GM18499 (cell line): ENCODE data around the gene PTDSS2.
A peak's percentile ranks its signal among the peaks of the same experiment; 100 is the strongest.
"Not testable (repeated sequence)": the region's sequence is repeated elsewhere in the genome, so short reads cannot be mapped to it uniquely, and the experiment has no call there.

ENCODE experiments used
- ATAC-seq: cut with Tn5 transposase; IDR thresholded peaks from one replicate; pipeline ENCODE4 v1.9.1; 2021; ENCODE audit warnings: moderate number of reproducible peaks; ENCODE audit not compliant: insufficient read depth, unreplicated experiment

The PTDSS2 gene

DNA sequence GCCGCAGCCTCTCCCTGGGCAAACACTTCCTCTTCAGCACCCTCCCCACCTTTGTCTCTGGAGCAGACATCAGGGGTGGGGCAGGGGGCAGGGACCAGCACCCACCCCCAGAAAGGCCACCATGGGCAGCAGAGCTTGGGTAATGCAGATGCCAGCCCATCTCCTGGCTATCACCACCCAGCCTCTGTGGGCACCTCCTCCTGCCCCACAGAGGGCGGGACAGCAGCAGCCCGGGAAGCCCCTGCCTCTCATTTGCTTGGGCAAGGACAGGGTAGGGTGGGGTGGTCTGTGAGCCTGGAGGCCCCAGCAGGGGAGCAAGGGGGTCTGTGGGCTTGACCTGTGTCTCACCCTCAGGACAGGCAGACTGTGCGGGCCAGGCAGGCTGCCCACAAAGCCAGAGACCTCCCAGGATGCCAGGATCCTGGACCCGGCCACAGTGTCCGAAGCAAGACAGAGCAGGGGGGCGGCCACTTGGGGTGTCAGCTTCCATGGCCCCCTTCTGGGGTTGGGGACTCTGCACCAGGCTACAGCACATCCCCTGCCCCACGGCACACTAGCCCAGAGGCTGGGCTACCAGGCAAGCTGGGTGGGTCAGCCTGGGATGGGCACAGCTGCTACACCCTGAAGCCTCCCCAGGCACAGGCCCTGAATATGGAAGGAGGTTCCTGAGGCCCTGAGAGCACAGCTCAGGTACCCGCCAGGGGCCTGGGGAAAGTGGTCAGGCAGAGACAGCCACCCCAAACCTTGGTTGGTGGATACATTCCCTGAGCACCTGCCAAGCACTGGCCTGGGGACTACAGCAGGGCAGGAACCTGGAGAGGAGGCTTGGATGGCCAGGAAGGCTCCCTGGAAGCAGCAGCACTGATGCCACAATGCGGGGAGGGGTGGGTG is 52.5 kb downstream of the PTDSS2 start:
- no peak for ATAC-seq

DNA sequence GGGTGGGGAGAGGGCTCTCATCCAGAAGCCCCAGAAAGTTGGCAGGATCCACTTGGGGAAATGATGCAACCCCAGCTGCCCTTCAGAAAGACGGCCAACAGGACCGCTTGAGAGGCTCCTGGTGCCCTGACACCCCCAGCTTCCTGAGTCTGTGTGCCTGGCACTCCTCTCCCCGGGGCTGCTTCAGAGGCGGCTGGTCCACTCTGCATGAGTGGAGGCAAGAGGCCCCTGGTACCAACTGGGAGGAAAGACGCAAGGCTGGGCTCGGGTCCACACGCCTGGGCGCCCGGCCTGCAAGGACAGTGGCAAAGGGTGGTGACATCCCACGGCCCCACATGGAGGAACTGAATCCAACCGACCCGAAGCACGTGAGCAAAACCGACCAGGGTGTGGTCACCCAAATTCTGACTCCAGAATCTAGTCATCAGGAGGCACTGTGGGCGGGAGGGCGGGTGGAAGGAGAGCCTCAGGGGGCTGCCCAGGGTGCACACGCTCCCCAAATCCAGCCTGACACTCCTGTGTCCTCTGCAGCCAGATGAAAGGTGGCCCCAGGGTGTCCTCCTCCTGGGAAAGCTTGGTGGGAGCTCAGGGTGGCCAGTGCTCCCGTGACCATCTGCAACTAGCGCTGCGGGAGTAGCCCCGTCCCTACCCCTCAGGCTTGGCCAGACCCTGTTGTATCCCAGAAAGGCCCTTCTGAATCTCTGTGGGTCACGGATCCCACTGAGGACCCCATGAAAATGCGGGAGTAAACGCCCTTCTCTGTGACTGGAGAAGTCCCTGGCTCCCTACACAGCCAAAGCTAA is 53.3 kb downstream of the PTDSS2 start:
- no peak for ATAC-seq

DNA sequence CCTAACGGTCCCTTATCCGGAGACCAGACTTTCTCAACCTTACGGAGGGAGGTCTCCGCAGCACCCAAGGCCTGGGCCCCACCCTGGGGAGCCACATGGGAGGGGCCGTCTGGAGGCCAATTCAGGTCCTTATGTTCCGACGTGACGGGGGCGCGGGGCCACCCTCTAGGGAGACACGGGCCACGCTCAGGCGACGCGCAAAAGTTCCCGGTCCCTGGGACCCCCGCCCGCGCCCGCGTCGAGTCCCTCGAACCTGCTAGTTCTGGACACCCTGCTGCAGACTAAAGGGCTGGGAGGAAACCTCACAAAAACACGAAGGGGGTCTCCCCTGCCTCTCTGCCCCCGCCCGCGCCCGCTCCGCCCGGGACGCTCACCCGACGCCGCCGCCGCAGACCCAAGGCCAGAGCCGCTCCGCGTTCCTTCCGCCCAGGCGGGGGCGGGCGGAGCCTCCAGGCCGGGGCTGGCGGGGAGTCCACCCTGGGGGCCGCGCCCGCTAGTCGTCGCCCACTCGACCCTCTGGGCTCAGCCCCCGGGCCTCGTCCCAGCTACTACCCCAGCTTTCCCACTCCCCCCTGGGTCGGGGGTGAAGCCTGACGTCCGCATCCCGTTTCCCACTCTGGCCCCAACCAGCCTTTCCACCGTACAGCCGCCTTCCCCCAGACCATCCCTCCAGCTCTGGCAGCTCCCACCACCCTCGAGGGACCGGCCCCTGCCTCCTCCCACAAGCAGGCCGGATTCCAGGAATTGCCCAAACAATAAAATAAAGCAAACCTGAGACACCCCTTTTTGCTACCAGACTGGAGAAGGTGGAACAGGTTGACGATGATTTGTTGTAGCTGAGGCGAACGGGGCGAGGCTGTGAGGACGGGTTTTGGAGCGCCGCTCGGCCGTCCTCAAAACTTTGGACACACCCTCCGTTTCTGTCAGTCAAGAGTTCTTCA is 54.2 kb downstream of the PTDSS2 start:
- no peak for ATAC-seq

DNA sequence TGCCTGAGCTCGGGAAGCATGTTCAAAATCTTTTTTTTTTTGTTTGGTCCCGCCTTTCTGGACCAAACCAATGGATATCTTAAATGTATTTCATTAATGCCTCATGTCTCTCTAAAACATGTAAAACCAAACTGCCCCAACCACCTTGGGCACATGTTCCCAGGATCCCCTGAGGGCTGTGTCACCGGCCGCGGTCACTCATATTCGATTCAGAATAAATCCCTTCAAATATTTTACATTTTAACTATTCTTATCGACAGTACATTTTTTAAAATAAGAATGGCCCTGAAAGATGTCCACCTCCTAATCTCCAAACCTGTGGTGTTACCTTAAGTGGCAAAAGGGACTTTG is 54.9 kb downstream of the PTDSS2 start:
- ATAC-seq, result no peak

DNA sequence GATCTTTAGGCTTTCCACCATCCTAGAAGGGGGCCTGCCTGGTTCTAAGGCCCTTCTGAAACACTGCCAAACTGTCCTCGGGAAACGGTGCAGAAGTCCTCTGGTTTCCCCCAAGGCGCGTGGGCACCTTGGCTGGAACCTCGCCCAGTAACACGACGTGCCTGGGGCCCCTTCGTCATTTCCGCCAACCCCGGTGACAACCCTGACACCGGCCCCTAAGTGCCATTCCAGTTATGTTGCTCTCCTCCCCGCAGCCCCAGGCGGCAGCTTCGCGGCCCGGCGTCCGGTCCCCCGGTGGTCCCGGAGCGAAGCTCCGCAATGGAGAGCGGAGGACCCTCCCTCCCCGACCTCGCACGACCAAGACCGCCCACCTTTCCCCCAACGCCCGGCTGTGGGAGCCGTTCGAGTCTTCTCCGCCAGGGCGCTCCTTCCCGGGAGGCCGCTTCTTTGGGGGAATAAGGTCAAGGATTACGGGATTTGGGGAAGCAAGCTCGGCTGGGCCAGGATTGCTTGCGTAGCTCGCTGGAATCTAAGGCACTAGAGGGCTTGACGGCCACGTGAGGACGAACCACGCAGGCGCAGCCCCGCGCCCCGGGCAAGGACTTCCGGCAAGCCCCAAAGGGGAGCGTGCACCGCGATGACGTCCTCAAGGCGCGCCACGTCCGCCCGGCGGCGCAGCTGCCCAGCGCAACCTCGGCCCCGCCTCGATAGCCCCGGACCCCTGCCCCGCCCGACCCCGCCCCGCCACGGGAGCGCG is 56.3 kb downstream of the PTDSS2 start:
- peak; percentile 56 for ATAC-seq

DNA sequence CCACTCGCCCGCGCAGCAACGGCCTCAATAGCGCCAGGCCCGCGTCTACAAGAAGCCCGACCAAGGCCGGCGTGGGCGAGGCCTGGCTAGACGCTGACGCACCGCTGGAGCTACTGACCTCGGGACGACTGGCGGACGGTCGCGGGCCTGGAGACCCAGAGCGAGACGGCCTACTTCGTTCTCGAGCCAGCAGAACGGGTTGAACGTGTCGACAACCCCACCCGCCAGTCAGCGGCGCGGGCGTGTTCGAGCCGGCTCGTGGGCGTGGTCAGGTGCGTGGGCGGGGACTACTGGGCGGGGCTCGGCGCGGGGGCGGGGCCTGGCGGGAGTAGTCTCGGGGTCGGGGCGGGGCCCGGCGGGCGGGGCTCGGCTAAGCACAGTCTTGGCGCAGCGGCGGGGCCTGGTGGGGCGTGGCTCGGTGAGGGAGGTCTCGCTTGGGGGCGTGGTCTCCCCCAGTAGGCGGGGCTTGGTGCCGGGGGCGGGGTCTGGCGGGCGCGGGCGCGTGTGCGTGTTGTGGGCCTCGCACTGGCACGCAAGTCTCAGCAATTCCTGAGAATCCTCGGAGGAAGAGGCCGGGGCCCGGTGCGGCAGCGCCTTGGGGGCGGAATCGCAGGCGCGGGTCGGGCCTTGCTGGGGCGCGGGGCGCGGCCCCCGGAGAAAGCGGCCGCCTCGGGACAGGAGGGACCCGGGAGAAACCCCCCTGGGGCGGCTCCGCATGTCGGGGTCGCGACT is 57.1 kb downstream of the PTDSS2 start, which contains the start of gene RNH1:
Gene RNH1, minus strand, starts transcription at position 248 of the 732 bp plus-strand sequence. CDS start 5,080 bp downstream, outside the sequence.
- peak; percentile 43 for ATAC-seq

DNA sequence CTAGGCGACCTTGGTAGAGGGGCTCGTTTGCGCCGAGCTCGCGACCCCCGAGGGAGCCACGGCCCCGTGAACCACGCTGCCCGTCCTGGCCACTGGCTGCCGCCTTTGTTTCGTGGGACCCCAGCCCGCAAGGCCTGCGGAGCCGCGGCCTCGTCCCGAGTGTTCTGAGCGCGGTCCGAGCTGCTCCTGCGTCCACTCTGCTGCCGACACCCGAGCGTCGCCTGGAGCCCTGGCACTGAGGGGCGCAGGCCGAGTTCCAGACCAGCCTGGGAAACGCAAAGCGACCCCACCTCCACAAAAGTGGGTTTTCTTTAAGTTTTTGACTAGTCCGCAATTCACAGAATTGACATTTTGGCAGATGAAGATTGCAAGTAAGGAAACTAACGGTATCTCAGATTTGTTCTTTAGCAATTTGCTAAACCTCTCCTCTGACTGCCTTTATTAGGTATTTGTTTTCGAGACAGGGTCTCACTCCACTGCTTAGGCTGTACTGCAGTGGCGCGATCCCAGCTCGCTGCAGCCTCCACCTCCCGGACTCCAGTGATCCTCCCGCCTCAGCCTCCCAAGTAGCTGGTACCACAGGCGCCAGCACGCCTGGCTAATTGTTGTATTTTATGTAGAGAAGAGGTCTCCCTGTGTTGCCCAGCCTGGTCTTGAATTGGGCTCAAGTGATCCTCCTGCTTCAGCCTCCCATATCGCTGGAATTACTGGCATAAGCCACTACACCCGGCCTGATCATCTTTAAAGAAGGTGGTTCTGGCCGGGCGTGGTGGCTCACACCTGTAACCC is 57.8 kb downstream of the PTDSS2 start:
- no peak for ATAC-seq

DNA sequence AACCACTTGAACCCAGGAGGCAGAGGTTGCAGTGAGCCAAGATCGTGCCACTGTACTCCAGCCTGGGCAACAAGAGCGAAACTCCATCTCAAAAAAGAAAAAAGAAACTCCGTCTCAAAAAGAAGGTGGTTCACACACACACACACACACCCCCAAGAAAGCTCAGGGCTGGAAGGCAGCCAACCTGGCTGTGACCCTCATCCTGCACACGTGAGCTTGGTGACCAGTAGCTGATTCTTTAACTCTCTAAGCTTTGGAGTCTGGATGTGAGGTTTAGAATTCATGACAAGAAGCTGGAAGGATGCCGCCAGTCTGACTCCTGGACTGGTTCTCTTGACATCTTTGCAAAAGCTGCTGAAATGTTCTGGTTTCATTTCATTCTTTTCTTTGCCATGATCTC is 58.9 kb downstream of the PTDSS2 start:
- no peak for ATAC-seq

DNA sequence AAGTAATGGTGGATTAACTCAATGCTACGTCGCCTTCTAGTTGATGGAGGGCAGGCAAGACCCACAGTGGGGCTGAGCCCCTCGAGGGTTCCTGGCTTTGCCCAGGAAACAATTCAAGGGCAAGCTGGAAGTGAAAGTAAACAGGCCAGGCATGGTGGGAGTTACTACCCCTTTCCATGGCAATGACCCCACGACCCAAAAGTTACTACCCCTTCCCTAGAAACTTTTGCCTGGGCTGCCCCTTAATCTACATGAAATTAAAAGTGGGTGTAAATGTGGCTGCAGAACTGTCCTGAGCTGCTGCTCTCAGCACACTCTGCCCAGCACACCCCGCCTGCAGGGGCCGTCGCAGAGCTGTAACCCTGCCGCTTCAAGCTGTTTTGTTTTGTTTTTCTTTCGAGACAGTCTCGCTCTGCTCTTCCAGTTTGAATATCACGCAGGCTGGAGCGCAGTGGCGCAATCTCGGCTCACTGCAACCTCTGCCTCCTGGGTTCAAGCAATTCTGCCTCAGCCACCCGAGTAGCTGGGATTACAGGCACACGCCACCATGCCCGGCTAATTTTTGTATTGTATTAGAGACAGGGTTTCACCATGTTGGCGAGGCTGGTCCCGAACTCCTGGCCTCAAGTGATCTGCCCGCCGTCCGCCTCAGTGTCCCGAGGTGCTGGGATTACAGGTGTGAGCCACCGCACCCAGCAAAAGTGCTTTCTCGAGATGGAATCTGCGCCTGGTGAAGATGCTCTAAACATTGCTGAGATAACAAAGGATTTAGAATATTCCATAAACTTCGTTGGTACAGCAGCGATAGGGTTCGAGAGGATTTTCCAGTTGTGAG is 62.9 kb downstream of the PTDSS2 start:
- ATAC-seq, result no peak

DNA sequence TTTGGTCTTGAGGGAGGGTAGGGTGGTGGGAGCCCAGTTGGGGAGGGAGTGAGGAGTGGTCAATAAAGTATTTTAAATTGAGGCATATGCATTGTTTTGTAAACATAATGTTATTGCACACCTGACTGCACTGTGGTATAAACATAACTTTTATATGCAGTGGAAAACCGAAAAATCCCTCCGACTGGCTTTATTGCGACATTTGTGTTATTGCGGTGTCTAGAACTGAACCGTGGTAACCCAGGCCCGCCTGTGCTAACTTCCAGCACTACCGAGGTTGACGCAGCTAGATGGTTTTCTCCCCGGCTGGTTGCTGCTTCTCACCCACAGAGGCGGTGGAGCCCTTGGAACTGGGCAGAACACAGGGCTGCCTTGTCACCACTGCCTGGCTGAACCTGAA is 64.5 kb downstream of the PTDSS2 start:
- no peak for ATAC-seq

DNA sequence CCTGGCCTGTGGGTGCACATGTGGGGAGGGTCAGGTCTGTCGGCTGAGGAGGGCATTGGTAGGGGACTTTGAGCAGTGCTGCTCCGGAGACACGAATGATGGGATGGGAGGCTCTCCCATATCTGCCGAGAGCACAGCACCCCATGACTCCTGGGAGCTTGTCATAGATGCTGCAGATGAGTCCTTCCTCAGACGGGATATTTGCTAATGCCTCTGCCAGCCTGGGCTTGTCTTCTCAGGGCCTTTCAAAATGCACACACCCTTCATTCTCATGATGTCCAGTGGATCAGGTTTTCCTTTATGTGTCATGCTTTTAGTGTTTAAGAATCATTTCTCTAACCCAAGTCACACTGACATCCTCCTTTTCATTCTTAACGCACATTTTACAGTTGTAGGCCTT is 65.1 kb downstream of the PTDSS2 start:
- ATAC-seq, result no peak

DNA sequence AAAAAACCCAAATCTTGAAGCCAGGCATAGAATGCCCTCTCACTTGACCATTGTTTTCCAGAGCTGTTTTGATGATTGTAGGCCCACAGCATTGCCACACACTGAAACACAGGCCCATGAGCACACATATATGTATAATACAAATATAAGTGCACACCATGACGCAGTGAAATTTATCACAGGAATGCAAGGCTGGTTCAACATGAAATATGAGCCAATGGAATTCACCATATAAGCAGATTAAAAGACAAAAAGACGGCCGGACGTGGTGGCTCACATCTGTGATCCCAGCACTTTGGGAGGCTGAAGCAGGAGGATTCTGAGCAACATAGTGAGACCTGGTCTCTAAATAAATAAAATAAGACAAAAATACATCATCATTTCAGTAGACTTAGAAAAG is 66.3 kb downstream of the PTDSS2 start:
- no peak for ATAC-seq

DNA sequence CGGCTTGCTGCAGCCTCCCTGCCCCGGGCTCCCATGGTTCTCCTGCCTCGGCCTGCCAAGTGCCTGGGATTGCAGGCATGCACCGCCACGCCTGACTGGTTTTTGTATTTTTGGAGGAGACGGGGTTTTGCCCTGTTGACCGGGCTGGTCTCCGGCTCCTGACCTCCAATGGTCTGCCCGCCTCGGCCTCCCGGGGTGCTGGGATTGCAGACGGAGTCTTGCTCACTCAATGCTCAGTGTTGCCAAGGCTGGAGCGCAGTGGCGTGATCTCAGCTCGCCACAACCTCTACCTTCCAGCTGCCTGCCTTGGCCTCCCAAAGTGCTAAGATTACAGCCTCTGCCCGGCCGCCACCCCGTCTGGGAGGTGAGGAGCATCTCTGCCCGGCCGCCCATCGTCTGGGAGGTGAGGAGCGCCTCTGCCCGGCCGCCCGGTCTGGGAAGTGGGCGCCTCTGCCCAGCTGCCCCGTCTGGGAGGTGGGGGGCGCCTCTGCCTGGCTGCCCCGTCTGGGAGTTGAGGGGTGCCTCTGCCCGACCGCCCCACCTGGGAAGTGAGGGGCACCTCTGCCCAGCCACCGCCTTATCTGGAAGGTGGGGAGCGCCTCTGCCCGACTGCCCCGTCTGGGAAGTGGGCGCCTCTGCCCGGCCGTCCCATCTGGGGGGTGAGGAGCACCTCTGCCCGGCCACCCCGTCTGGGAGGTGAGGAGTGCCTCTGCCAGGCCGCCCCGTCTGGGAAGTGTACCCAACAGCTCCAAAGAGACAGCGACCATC is 67.0 kb downstream of the PTDSS2 start:
- not testable (repeated sequence) for ATAC-seq

DNA sequence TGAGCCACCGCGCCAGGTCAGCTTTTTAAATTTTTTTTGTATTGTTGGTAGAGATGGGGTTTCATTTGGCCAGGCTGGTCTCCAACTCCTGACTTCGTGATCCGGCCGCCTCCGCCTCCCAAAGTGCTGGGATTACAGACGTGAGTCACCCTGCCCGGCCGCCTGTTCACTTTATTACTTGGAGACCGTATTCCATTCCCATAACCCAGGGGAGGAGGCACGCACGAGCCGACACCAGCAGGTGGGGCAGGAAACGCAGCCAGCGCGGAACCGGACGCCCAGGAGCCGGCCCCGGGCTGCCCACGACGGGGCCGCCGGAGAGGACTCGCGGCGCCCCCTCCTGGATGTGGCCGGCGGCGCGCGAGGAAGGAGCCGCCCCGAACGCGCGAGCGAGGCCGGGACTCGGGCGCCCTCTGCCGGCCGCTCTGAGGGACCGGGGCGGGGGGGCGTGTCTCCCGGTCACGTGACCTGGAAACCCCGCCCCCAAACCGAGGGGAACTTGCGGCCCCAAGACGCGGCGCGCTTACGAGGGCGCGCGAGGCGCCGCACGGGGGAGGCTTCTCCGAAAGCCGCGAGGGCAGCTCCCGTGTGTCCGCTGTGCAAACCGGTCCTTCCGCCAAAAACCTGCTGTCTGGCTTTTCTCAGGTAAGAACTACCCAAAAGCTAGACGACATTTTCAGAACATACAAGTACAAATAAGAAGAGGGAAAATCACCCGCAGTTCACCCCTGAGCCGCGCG is 68.6 kb downstream of the PTDSS2 start:
- ATAC-seq, result no peak

DNA sequence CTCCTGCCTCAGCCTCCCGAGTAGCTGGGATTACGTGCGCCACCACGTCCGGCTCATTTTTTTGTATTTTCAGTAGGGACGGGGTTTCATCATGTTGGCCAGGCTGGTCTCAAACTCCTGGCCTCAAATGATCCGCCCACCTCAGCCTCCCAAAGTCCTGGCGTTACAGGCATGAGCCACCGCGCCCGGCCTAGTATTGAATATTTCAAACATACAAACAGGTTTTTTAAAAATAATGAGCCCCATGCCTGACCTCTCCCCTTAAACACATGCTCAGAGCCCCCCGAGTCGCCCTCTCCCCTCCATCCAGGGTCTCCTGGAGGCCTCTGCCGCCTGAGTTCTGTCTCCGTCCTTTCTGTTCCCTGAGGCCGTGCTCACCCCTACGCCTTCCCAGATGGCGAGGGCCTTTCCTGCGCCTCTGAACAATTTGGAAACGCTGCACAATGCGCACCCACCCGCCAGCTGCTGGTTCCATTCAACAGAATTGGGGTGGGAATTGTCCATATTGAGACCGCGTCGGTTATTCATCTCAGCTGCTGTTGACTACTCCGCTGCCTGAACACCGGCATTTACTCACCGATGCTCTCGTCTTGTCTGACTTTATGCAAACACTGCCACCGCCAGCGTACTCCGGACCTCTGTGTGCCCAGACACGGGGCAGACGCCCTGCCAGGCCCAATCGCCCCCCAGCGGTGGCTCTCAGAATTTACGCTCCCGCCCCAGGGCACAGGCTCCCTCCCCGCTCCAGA is 70.5 kb downstream of the PTDSS2 start:
- no peak for ATAC-seq
